Activated T-cell treated with anti-CD3 and anti-CD28 coated beads, Interleukin-2, amount 50 U/mL, for 24 hours (primary cell): Measurements from ENCODE around the gene SLC9A2.

ENCODE experiments used
- DNase-seq: peaks from one replicate; pipeline ENCODE4 v3.0.0-alpha.2; 2020
- H3K27ac Mint-ChIP-seq: 2 replicates; pipeline ENCODE4 v1.8.0; 2020; ENCODE audit warnings: mild to moderate bottlenecking, mixed read lengths
- H3K27me3 Mint-ChIP-seq: 2 replicates; pipeline ENCODE4 v1.8.0; 2020; ENCODE audit warnings: mixed read lengths
- H3K36me3 Mint-ChIP-seq: 2 replicates; pipeline ENCODE4 v1.8.0; 2020; ENCODE audit warnings: low read depth, mixed read lengths
- H3K4me1 Mint-ChIP-seq: 2 replicates; pipeline ENCODE4 v1.8.0; 2020; ENCODE audit warnings: low read depth, mixed read lengths
- H3K4me3 Mint-ChIP-seq: 2 replicates; pipeline ENCODE4 v1.8.0; 2020; ENCODE audit warnings: mild to moderate bottlenecking, moderate library complexity, mixed read lengths
- H3K9me3 Mint-ChIP-seq: 2 replicates; pipeline ENCODE4 v1.8.0; 2020; ENCODE audit warnings: mixed read lengths

The SLC9A2 gene

DNA sequence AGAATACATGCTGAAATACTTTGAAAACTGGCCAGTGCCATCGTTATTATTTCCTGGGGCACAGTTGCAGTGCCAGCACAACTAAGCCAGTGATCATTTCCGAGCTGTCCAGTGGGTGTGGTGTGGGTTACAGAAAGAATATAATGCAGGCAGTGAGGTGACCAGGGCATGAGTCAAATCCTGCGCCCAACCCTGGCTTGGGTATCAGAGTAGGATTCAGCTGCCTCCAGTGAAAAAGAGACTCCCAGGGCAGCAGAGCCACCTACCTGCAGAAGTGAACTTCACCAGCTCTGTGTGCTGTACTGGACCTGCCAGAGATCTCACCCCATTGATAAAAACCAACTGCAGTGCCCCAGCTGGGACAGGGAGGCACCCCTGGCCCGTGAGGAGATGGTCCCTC is 18.0 kb downstream of the SLC9A2 start:
- H3K4me1 Mint-ChIP-seq: peaks cover 4% of the 10 kb centered on the region
- peaks cover 4% of the 10 kb centered on the region for H3K27me3 Mint-ChIP-seq
- no peaks in the 10 kb centered on the region for H3K9me3 Mint-ChIP-seq
- DNase-seq: no peak
- no peak overlapping the region for H3K27ac Mint-ChIP-seq
- no peaks in the 10 kb centered on the region for H3K36me3 Mint-ChIP-seq
- H3K4me3 Mint-ChIP-seq: no peak overlapping the region

DNA sequence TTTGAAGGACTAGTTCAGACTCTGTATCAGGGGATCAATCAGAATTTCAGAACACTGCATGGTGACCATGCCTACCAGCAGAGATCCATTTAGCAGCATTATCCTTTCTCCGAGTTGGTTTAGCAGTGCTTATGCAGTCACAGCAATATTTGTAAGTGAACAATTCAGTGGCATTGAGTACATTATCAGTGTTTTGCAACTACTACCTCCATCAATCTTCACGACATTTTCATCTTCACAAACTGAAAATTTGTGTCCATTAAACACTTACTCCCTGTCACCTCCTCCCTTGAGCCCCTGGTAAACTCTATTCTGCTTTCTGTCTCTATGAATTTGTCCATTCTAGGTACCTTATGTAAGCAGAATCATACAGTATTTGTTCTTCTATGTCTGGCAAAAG is 20.1 kb downstream of the SLC9A2 start:
- H3K4me3 Mint-ChIP-seq: no peak overlapping the region
- H3K4me1 Mint-ChIP-seq: no peaks in the 10 kb centered on the region
- H3K27me3 Mint-ChIP-seq: peaks cover 19% of the 10 kb centered on the region
- no peaks in the 10 kb centered on the region for H3K36me3 Mint-ChIP-seq
- no peaks in the 10 kb centered on the region for H3K9me3 Mint-ChIP-seq
- no peak for DNase-seq
- no peak overlapping the region for H3K27ac Mint-ChIP-seq

DNA sequence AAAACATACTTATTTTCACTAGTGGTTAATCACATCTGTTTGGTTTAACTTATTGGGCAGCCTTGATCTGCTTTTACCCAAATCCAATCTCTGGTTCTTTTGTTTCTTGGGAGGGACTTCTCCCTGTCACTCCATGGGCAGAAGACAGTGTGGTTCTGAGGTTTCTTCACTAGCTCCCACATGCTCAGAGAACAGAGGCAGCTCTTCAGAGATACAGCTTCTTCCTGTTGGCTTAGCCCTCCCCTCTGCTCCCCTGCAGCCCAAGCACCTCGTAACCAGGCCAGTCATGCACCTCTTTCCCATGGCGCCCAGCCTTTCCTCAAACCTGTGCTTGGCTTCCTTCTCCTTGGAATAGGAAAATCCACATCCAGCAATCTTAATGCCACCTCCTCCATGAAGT is 32.8 kb downstream of the SLC9A2 start:
- H3K27ac Mint-ChIP-seq: no peak overlapping the region
- H3K9me3 Mint-ChIP-seq: no peaks in the 10 kb centered on the region
- peaks cover 15% of the 10 kb centered on the region for H3K27me3 Mint-ChIP-seq
- DNase-seq: no peak
- peaks cover 5% of the 10 kb centered on the region for H3K4me1 Mint-ChIP-seq
- H3K4me3 Mint-ChIP-seq: no peak overlapping the region
- no peaks in the 10 kb centered on the region for H3K36me3 Mint-ChIP-seq

- H3K4me1 Mint-ChIP-seq: peaks cover 26% of the 10 kb centered on the region
- H3K27ac Mint-ChIP-seq: peak overlapping the region; percentile 74
- DNase-seq: peak; percentile 36
- H3K9me3 Mint-ChIP-seq: no peaks in the 10 kb centered on the region
- H3K4me3 Mint-ChIP-seq: no peak overlapping the region
- no peaks in the 10 kb centered on the region for H3K36me3 Mint-ChIP-seq
- H3K27me3 Mint-ChIP-seq: peaks cover 3% of the 10 kb centered on the region
These were observed 38.4 kb downstream of the SLC9A2 start for GRCh38 chr2:102657770-102658169.

- Mint-ChIP-seq H3K4me3 (no peak overlapping the region), H3K9me3 (no peaks in the 10 kb centered on the region), H3K27me3 (no peaks in the 10 kb centered on the region), H3K4me1 (peaks cover 47% of the 10 kb centered on the region), H3K36me3 (no peaks in the 10 kb centered on the region), H3K27ac (no peak overlapping the region)
- DNase-seq: no peak
These were observed 40.7 kb downstream of the SLC9A2 start for GRCh38 chr2:102660070-102660469.

DNA sequence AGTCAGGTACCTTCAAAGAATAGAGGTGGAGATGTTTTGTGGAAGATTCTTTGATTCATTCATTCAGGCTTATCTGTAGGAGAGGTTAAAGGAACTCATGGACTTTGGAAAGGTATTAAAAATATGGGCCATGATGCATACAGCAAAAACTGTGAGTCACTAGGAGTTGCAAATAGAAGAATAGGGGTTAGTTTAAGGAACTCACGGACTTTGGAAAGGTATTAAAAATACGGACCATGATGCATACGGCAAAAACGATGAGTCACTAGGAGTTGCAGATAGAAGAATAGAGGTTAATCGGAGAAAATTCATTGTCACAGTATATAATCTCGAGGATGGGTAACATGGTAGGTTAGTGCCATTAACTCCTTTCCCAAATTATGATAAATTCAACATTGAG is 41.2 kb downstream of the SLC9A2 start:
- Mint-ChIP-seq H3K4me3 (no peak overlapping the region), H3K36me3 (no peaks in the 10 kb centered on the region), H3K4me1 (peaks cover 49% of the 10 kb centered on the region), H3K9me3 (no peaks in the 10 kb centered on the region), H3K27me3 (no peaks in the 10 kb centered on the region), H3K27ac (no peak overlapping the region)
- DNase-seq: no peak

DNA sequence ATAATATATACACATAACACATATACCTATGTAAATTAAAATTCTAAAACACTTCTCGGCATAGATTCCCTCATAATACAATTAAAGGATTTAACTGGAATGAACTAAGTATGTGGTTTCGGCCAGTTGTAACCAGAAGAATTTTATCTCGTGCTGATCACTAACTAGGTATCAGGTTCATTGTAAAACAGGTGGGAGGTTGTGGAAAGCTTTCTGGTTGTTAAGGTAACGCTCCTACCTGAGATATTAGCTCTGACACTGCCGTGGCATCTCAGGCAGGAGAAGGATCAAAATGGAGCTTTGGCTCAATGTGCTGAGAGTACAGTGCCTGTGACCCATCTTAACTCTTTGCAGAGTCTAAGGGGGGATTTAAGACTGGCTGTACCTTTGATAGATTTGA is 42.5 kb downstream of the SLC9A2 start:
- H3K27me3 Mint-ChIP-seq: no peaks in the 10 kb centered on the region
- H3K27ac Mint-ChIP-seq: no peak overlapping the region

GRCh38 chr2:102662833-102663232 is 43.5 kb downstream of the SLC9A2 start:
- no peaks in the 10 kb centered on the region for H3K27me3 Mint-ChIP-seq
- H3K4me1 Mint-ChIP-seq: peaks cover 49% of the 10 kb centered on the region
- H3K27ac Mint-ChIP-seq: no peak overlapping the region
- no peaks in the 10 kb centered on the region for H3K9me3 Mint-ChIP-seq
- H3K4me3 Mint-ChIP-seq: no peak overlapping the region
- no peaks in the 10 kb centered on the region for H3K36me3 Mint-ChIP-seq
- no peak for DNase-seq

More for the DNA sequence above, 42.5 kb downstream of the SLC9A2 start:
- no peak overlapping the region for H3K4me3 Mint-ChIP-seq
- no peaks in the 10 kb centered on the region for H3K36me3 Mint-ChIP-seq
- H3K4me1 Mint-ChIP-seq: peaks cover 51% of the 10 kb centered on the region
- DNase-seq: no peak
- H3K9me3 Mint-ChIP-seq: no peaks in the 10 kb centered on the region

GRCh38 chr2:102663381-102663780 is 44.0 kb downstream of the SLC9A2 start:
- Mint-ChIP-seq H3K9me3 (no peaks in the 10 kb centered on the region), H3K36me3 (no peaks in the 10 kb centered on the region), H3K4me1 (peaks cover 45% of the 10 kb centered on the region), H3K27ac (no peak overlapping the region), H3K27me3 (no peaks in the 10 kb centered on the region), H3K4me3 (no peak overlapping the region)
- no peak for DNase-seq

GRCh38 chr2:102664471-102664909 is 45.1 kb downstream of the SLC9A2 start:
- H3K27me3 Mint-ChIP-seq: no peaks in the 10 kb centered on the region
- H3K4me1 Mint-ChIP-seq: peaks cover 44% of the 10 kb centered on the region
- H3K9me3 Mint-ChIP-seq: no peaks in the 10 kb centered on the region
- DNase-seq: peak; percentile 50
- H3K36me3 Mint-ChIP-seq: no peaks in the 10 kb centered on the region
- H3K4me3 Mint-ChIP-seq: no peak overlapping the region
- no peak overlapping the region for H3K27ac Mint-ChIP-seq

DNA sequence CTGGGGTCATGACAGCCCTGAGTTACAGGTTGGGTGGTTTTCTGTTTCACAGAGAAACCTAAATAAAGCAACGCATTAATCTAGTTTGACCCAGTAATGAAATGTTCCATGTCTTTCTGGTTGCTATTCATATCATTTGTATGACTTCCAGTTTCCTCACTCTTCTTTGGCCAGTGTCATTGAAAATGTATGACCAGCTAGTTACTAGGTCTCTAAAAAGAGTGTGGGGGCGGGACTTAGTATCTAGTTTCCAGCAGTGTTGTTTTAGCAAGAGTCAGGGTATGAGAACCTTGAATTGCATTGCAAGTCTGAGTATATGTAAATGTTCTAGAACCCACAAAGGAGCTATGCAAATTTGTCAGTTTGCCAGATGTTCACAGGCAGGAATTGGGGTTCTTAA is 47.7 kb downstream of the SLC9A2 start:
- no peaks in the 10 kb centered on the region for H3K27me3 Mint-ChIP-seq
- no peak overlapping the region for H3K4me3 Mint-ChIP-seq
- no peak for DNase-seq
- peaks cover 44% of the 10 kb centered on the region for H3K4me1 Mint-ChIP-seq
- H3K27ac Mint-ChIP-seq: no peak overlapping the region
- H3K36me3 Mint-ChIP-seq: no peaks in the 10 kb centered on the region
- no peaks in the 10 kb centered on the region for H3K9me3 Mint-ChIP-seq

DNA sequence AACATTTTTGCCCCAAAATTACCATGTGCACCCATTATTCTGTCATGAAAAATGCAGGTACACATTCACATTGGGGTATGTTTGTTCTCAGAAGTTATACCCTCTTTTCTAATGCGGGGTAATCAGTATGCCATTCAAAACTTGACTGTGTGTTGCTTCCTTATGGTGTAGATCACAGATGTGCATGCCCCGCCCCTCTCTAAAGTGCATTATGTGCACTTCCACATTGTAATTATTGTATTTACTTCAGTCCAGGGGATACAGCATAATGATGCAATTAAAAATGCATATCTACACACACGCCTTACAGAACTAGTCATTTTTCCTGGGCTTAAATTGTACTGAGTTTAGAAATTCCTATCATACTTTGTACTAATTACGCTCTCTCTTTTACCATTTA is 48.8 kb downstream of the SLC9A2 start:
- no peaks in the 10 kb centered on the region for H3K9me3 Mint-ChIP-seq
- peaks cover 37% of the 10 kb centered on the region for H3K4me1 Mint-ChIP-seq
- no peak overlapping the region for H3K27ac Mint-ChIP-seq
- H3K36me3 Mint-ChIP-seq: no peaks in the 10 kb centered on the region
- DNase-seq: no peak
- H3K27me3 Mint-ChIP-seq: peaks cover 3% of the 10 kb centered on the region
- no peak overlapping the region for H3K4me3 Mint-ChIP-seq

GRCh38 chr2:102669401-102669800 is 50.0 kb downstream of the SLC9A2 start:
- no peaks in the 10 kb centered on the region for H3K9me3 Mint-ChIP-seq
- DNase-seq: no peak
- no peaks in the 10 kb centered on the region for H3K36me3 Mint-ChIP-seq
- no peak overlapping the region for H3K27ac Mint-ChIP-seq
- peaks cover 25% of the 10 kb centered on the region for H3K4me1 Mint-ChIP-seq
- H3K27me3 Mint-ChIP-seq: peaks cover 3% of the 10 kb centered on the region
- H3K4me3 Mint-ChIP-seq: no peak overlapping the region

DNA sequence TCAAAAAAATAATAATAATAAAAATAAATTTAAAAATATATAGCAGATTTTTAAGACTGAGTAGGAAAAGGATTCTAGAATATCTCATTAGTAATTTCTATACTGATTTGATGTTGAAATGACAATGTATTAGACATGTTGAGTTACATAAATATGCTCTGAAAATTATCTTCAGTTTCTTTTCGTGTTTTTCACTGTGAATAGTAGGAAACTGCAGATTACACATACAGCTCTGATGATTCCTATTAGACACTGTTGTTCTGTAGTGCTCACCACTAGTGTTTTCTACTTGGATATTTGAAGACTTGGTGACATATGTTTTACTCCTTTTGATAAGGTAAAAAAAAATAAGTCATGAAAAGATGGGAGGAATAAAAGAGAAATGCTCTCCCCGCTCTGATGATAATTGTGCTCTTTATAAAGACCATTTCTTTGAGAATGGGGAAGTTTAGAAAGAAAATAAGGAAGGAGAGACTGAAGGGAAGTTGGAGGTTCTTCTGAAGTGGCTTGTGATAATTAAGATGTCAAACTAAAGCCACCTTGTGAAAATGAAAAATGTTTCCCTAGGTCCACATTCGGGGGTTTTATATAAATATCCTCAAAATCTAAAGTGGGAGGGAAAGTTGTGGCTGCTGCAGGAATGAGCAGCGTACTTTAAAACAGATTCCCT is 52.9 kb downstream of the SLC9A2 start:
- Mint-ChIP-seq H3K27me3 (peaks cover 6% of the 10 kb centered on the region), H3K9me3 (no peaks in the 10 kb centered on the region), H3K4me1 (peaks cover 12% of the 10 kb centered on the region), H3K4me3 (no peak overlapping the region), H3K27ac (peak overlapping the region; percentile 22), H3K36me3 (no peaks in the 10 kb centered on the region)
- no peak for DNase-seq

DNA sequence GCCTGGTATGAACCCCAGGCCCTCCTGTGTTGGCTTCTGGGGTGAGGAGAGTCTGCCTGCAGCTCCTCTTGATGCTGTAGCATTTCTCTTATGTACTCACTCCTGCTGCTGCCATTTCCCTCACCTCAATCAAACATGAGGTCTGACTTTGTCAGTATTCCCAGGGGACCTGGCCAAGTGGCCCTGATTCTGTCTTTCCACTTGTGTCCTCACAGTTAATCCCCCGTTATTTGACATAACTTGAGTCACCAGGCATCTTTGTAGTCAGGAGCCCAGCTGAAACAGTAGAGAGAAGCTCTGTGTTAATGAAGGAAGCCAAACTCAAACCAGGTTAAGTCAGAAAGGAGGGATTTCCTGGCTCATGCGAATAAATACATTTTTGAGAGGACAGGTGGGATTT is 55.0 kb downstream of the SLC9A2 start:
- Mint-ChIP-seq H3K27ac (no peak overlapping the region), H3K9me3 (no peaks in the 10 kb centered on the region), H3K36me3 (no peaks in the 10 kb centered on the region), H3K4me3 (no peak overlapping the region), H3K4me1 (peaks cover 8% of the 10 kb centered on the region), H3K27me3 (peaks cover 6% of the 10 kb centered on the region)
- DNase-seq: no peak

DNA sequence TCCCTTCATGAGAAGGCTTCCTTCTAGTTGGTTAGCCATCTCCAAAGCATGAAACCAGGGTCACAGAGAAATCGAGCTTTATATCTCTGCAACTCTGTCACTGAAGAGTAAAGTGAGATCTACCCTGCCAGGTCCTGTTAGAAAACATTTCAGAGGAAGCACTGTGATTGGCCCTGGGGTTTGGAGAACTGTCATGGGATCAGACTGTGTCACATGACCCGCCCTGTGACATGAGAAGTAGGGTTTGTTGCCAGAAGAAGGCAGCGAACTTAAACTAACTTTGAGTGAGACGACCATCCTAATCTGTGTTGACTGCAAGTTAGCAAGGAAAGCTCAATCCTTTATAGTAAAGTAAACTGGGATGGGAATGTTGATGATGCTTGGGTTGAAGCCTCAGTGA is 55.5 kb downstream of the SLC9A2 start:
- Mint-ChIP-seq H3K27me3 (peaks cover 6% of the 10 kb centered on the region), H3K9me3 (no peaks in the 10 kb centered on the region), H3K4me3 (no peak overlapping the region), H3K27ac (no peak overlapping the region), H3K36me3 (no peaks in the 10 kb centered on the region), H3K4me1 (peaks cover 4% of the 10 kb centered on the region)
- DNase-seq: no peak
